GM20000 (cell line): ENCODE results near the gene BCAM.

Experiments
- DNase-seq: peaks from one replicate; pipeline ENCODE4 v3.0.0; 2012; ENCODE audit warnings: low spot score
- CTCF ChIP-seq: IDR thresholded peaks from 2 replicates; pipeline ENCODE4 v1.5.1; 2012; ENCODE audit warnings: mild to moderate bottlenecking, control low read depth; ENCODE audit errors: extremely low read depth, missing control alignments

Gene BCAM

GRCh38 chr19:44847144-44848035, 38.5 kb downstream of the BCAM start:
- no peak for TF ChIP-seq CTCF
- no peak for DNase-seq

- no peak for TF ChIP-seq CTCF
- no peak for DNase-seq
These were observed 39.3 kb downstream of the BCAM start for GRCh38 chr19:44848036-44848811.

GRCh38 chr19:44848812-44849447, 40.0 kb downstream of the BCAM start:
- DNase-seq: no peak
- TF ChIP-seq CTCF: no peak

- TF ChIP-seq CTCF: no peak
- DNase-seq: no peak
These were observed 41.8 kb downstream of the BCAM start for GRCh38 chr19:44850641-44851109.

- no peak for TF ChIP-seq CTCF
- no peak for DNase-seq
These were observed 42.5 kb downstream of the BCAM start for GRCh38 chr19:44851427-44851826.

- TF ChIP-seq CTCF: no peak
- no peak for DNase-seq
These were observed 46.7 kb downstream of the BCAM start for GRCh38 chr19:44855606-44856005.
